IPS DF 19.7 (cell line): Measurements from ENCODE around the gene CELF4.

Experiments
- DNase-seq: peaks from one replicate; pipeline ENCODE4 v3.0.0-alpha.2; 2013; ENCODE audit warnings: low read depth, low spot score

Gene CELF4

GRCh38 chr18:37547196-37547827 is 18.3 kb downstream of the CELF4 start:
- DNase-seq = no peak

DNA sequence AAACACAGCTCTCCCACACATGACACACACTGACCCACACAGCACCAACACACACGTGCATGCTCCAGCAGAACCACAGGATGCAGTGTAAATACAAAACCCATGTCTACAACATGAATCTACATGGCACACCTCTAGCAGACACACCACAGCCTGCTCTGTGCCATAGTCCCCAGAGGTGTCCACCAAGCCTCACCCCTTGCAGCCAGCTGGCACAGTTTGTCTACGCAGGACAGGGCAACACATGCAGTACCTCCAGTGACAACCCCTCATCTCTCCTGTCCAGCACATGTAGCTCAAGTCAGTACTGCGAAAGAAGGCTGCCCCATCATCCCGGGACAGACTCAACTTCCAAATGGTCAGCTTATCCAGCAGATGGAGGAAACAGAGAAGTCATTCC is 18.9 kb downstream of the CELF4 start:
- DNase-seq = no peak

- no peak for DNase-seq
These were observed 19.4 kb downstream of the CELF4 start for GRCh38 chr18:37546272-37546537.

- no peak for DNase-seq
These were observed 19.9 kb downstream of the CELF4 start for GRCh38 chr18:37545461-37546271.

DNA sequence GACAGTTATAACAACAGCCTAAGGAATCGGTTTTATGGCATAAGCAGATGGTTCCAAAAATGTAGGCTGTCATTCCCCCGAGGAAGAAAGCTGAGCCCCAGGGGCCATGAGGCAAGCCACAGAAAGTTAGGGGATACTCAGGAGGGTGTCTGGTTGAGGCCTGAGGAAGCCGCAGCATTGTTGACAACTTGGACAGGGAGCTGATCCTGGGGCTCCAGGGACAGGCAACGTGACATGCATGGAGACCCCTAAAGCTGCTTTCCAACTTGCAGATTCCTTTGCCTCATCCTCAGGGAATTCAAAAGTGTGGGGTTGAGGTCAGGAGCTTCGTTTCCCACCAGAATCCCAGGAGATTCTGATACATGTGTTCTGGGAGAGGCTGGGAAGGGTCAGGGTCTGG is 20.9 kb downstream of the CELF4 start:
- DNase-seq = no peak

GRCh38 chr18:37544217-37544616 is 21.4 kb downstream of the CELF4 start:
- DNase-seq = no peak

DNA sequence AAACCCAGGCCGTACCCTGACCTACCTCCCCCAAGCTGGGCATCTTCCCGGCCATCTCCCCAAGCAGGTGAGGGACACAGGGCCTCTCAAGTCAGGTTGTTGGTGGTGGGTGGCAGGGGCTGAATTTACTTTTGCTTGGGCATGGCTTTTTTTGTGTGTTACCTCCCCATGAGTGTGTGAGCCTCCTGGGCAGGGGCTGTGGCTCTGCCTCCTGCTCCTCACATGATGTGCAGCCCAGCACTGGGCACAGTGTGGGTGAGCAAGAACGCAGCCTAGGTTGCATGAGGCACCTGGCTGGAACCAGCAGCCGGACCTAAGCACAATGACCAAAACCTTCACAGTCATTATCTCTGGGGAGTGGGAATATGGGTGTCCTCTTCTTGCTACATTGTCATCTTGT is 22.3 kb downstream of the CELF4 start:
- no peak for DNase-seq

DNA sequence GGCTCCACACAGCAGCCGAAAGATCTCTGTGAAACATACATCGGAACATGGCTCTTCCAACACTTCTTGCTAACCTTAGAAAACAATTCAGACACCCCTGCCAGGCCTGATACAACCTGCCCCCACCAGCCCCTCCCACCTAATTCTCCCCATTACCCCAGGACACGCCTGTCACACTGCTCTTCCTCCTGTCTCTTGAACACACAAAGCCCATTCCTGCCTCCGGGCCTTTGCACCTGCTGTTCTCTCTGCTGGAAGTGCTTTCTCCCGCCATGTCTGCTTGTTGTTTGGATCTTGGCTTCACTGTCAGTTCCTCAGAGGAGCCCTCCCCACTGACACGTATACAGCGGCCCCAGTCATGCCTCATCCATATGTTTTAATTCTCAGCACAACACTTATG is 24.1 kb downstream of the CELF4 start:
- no peak for DNase-seq

DNA sequence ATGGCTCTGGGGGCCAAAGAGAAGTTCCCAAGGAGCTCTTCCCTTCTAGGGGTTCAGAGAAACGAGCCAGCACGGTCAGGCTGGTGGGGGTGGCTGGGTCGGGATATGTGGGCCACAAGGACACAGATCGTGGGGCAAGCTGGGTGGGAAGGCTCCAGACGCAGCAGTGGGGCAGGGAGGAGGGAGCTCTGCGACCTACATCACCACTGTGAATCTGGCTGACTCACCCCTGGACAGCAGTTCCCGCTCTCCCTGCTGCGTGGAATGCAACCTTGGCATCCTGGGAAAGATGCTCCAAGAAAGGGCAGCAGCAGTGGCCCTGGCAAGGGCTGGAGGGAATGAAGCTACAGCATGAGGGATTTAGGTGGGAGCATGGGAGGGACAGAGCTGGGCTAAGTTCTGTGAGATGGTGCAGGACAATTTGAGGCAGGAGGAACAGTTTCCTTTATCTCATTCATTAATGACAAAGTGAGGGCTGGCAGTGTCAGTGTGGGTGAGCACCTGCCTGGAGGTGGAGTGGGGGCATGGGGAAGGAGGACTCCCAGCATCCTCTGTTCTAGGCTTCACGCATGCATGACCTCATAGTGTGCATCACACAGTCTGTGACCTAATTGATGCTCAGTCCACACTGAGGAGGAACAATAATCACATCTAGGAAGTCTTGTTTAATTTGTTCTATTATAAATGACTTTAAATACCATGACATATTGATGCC is 25.0 kb downstream of the CELF4 start:
- DNase-seq = no peak

- DNase-seq = no peak
These were observed 26.4 kb downstream of the CELF4 start for GRCh38 chr18:37539236-37539635.

DNA sequence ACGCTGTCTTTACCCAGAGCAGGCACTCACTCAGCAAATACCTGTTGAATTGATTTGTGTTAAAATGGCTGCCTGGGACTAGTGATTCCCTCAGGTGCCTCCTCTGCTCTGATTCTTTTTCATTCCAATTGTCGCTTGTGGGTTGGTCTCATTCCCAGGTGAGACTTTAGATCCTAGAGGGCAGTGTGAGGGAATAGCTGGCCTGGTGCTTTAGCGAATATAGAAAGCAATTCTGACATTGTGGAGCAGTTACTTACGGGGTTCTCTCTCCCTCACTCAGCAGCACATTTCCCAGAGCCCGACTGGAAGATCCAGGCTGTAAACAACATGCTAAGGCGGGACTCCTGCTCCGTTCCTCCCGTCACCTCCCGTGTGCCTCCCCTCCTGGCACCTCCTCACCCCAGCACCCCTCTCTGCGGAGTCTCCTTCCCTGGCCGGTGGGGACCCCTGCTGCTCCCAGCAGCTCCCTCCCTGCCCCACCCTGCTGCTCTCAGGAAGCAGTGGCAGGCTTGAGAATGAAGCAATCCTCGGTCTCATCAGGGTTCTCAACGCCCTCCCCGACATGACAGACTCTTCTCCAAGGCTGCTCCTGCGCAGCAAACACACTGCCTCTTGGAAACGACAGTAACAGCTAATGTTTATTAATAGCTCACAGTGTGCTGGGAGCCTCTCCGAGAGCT is 26.9 kb downstream of the CELF4 start:
- no peak for DNase-seq

DNA sequence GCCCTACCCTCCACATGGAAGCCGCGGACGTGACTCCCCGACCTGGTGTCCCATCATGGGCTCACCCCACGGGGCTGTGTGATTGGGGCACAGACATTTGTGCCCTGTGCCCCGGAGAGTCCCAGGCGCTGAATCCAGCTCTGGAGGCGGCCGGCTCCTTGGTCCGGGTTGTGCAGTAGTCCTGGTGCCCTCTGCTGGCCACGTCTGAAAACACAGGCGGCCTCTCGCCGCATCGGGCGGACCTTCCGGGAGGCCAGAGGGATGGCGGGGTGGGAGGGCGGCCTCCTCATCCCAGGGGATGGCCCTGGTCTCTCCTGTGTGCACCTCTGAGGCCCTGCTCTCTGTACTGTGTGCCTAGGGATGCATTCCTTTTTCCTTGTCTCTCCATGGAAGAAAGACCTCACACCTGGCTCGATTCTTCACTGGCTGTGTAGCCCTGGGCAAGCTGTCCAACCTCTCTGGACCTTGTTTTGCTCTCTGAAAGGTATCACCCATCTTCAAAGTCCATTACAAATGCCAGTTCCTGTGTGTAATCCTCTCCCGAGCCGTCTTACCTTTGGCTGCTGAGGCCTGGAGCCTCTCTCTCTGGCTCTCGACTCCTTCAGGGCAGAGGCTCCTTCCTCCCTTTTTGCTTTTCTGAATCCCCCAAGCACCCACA is 27.6 kb downstream of the CELF4 start:
- no peak for DNase-seq

GRCh38 chr18:37536656-37537055 is 28.9 kb downstream of the CELF4 start:
- DNase-seq = no peak

DNA sequence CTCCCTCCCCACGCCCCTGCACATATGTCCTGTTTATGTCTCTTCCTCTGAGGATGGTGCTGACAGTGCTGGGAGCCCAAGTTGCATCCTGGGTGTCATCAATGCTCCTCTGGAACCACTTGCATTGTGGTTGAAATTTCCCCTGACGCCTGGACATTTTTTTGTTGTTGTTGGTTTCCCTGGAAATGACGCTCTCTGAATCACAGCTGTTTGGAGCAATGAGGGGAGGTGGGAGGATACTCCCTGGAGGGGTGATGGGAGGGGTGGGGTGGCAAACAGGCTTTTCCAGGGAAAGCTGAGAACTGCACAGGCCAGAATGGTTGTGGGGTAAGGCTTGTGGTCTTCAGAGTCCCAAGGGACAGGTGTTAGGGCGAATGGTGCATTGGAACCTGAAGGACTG is 29.6 kb downstream of the CELF4 start:
- no peak for DNase-seq

DNA sequence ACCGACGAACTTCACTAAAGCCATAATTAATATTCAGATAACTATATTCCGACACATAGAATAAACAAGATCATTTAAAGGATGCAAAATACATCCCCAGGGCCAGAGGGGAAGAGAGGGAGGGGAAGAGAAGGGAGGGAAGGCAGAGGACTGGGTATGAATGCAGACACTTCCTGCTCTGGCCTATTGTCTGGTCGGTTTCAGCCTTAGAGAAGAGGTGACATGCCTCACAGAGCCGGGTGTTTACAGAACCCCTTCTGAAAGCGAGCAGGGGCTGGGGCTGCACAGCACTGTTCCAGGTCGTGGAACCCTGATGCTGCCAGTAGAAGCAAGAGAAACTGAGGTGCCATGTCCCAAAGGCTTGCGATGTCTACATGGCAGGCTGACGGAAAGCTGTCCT is 31.0 kb downstream of the CELF4 start:
- no peak for DNase-seq

DNA sequence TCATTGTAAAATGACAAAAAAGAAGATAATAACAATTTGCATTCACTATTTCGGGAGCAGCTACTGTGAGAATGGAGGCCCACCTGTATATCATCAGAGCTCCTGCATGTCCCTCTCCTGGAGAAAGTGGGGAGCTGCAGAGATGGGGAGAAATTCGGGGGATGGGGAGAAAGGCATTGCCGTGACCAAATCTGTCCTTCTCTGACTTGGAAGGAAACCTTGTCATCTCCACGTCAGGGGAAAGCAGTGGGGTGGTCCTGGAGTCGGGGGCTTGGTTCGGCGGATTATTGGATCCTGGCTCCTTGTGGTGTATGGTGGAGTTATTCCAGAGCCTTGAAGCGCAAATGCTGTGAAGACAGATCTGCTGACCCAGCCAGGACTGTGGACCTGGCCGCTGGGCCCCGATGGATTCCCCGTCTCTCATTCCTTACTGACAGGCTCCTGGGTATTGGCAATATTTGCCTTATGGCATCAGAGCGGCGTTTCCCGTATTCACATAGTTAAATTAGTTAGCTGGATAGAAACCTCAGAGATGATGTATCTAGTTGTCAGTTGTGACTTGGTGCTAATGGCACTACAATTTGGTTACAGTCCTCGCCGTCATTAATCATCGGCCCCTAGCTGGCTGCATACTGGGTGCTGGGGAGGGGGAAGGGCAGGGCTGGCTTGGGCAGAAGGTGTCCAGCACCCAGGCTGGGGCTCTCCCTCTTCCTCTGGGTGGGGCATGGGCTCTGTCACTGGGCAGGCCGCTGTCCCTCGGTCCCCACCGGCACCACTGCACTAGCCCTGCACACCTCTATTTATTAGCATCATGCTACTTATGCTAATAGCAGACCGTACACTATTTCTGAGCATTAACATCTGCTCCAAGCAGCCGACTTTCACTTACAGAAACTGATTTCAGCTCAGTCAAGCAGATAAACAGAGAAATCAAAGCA is 31.7 kb downstream of the CELF4 start:
- DNase-seq = no peak

GRCh38 chr18:37532917-37533316 is 32.7 kb downstream of the CELF4 start:
- DNase-seq = no peak

- no peak for DNase-seq
These were observed 35.7 kb downstream of the CELF4 start for GRCh38 chr18:37529863-37530262.

DNA sequence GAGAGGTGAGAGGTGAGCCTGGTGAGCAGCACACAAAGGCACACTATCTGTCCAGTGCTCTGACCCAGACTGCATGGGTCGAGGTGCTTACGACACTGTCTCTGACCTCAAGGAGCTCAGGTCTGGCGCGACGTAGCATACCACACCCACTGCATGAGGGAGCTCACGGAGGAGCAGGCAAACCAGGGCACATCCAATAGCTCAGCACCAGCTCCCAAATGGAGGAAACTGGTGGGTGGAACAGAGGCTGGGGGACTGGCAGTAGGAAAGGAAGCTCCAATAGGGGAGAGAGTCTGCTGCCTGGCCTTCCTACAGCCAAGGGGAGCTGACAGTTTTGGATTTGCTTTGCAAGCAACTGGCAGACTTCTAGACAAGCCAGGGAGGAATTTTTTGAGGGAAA is 36.3 kb downstream of the CELF4 start:
- no peak for DNase-seq

- no peak for DNase-seq
These were observed 38.2 kb downstream of the CELF4 start for GRCh38 chr18:37527395-37527794.

- DNase-seq = no peak
These were observed 40.4 kb downstream of the CELF4 start for GRCh38 chr18:37525262-37525585.
